NCI-H1092 treated with DMSO at 0.1 percent for 48 hours (cell line): ENCODE data around the gene WIPF3.

ENCODE experiments used
- DNase-seq: peaks from one replicate; lab custom pipeline; 2025; lab: John Stamatoyannopoulos, UW

Gene WIPF3

GRCh38 chr7:29915481-29916215 lies 109.3 kb downstream of the WIPF3 start:
- peak; percentile 48 for DNase-seq

GRCh38 chr7:29917641-29918040 lies 111.3 kb downstream of the WIPF3 start:
- DNase-seq, result peak; percentile 89

- no peak for DNase-seq
These were observed 112.5 kb downstream of the WIPF3 start for GRCh38 chr7:29918850-29919249.

- no peak for DNase-seq
These were observed 113.5 kb downstream of the WIPF3 start for GRCh38 chr7:29919790-29920189.

GRCh38 chr7:29920491-29920890 lies 114.2 kb downstream of the WIPF3 start:
- no peak for DNase-seq

GRCh38 chr7:29921404-29922010 lies 115.2 kb downstream of the WIPF3 start:
- peak; percentile 79 for DNase-seq

- no peak for DNase-seq
These were observed 116.8 kb downstream of the WIPF3 start for GRCh38 chr7:29922921-29923700.

GRCh38 chr7:29924006-29924405 lies 117.7 kb downstream of the WIPF3 start:
- DNase-seq, result no peak

- no peak for DNase-seq
These were observed 118.4 kb downstream of the WIPF3 start for GRCh38 chr7:29924684-29925083.

- DNase-seq, result no peak
These were observed 119.9 kb downstream of the WIPF3 start for GRCh38 chr7:29926216-29926615.

- no peak for DNase-seq
These were observed 120.4 kb downstream of the WIPF3 start for GRCh38 chr7:29926741-29927140.

GRCh38 chr7:29929018-29929807 lies 122.9 kb downstream of the WIPF3 start:
- no peak for DNase-seq

- DNase-seq, result no peak
These were observed 128.8 kb downstream of the WIPF3 start for GRCh38 chr7:29935111-29935510.

- DNase-seq, result no peak
These were observed 130.8 kb downstream of the WIPF3 start for GRCh38 chr7:29937132-29937531.

- DNase-seq, result no peak
These were observed 133.9 kb downstream of the WIPF3 start for GRCh38 chr7:29940199-29940598.

GRCh38 chr7:29945259-29945809 lies 139.0 kb downstream of the WIPF3 start:
- DNase-seq, result no peak

GRCh38 chr7:29946428-29947186 lies 140.3 kb downstream of the WIPF3 start:
- no peak for DNase-seq

- DNase-seq, result no peak
These were observed 142.3 kb downstream of the WIPF3 start for GRCh38 chr7:29948587-29948986.

- no peak for DNase-seq
These were observed 144.2 kb downstream of the WIPF3 start for GRCh38 chr7:29950480-29950879.

- DNase-seq, result no peak
These were observed 144.9 kb downstream of the WIPF3 start for GRCh38 chr7:29951206-29951605.

- no peak for DNase-seq
These were observed 147.5 kb downstream of the WIPF3 start for GRCh38 chr7:29953726-29954347.
